ENCODE data around the gene LCA5L.

Gene LCA5L

GRCh38 chr21:39400173-39400572, 45.4 kb downstream of the LCA5L start:
- Histone ChIP-seq H3K4me2 (ENCODE audit: low read length) (no peak overlapping the region), H3K4me1 (ENCODE audit: insufficient read depth, low read length, severe bottlenecking) (no peaks in the 10 kb centered on the region), H3F3A (ENCODE audit: insufficient read depth, low read length) (no peaks in the 10 kb centered on the region), H3K9me3 (ENCODE audit: low read length) (no peaks in the 10 kb centered on the region), H2AFZ (ENCODE audit: low read length) (no peak overlapping the region), H3K79me2 (ENCODE audit: insufficient read depth, low read length) (no peaks in the 10 kb centered on the region), H4K20me1 (ENCODE audit: insufficient read depth, low read length) (no peaks in the 10 kb centered on the region), H3K9me2 (ENCODE audit: low read depth, low read length) (no peaks in the 10 kb centered on the region), H3K36me3 (ENCODE audit: insufficient read depth, low read length) (peaks cover 29% of the 10 kb centered on the region), H3K9ac (ENCODE audit: low read length) (no peak overlapping the region), H3K4me3 (ENCODE audit: low read depth, low read length, poor library complexity, severe bottlenecking) (no peak overlapping the region), H3K27ac (ENCODE audit: low read depth, low read length, poor library complexity, severe bottlenecking) (no peak overlapping the region), H3K27me3 (ENCODE audit: insufficient read depth, low read length) (no peaks in the 10 kb centered on the region)
- TF ChIP-seq CTCF (IDR thresholded peaks at IDR 0.05; ENCODE audit: low read length) (no peak), EZH2 (IDR thresholded peaks at IDR 0.05; ENCODE audit: borderline replicate concordance, low read length) (no peak)

- Histone ChIP-seq H3K79me2 (ENCODE audit: insufficient read depth, low read length) (no peaks in the 10 kb centered on the region), H3K27ac (ENCODE audit: low read depth, low read length, poor library complexity, severe bottlenecking) (no peak overlapping the region), H3K9me3 (ENCODE audit: low read length) (no peaks in the 10 kb centered on the region), H3K4me1 (ENCODE audit: insufficient read depth, low read length, severe bottlenecking) (no peaks in the 10 kb centered on the region), H3K27me3 (ENCODE audit: insufficient read depth, low read length) (no peaks in the 10 kb centered on the region), H3K9me2 (ENCODE audit: low read depth, low read length) (no peaks in the 10 kb centered on the region), H2AFZ (ENCODE audit: low read length) (no peak overlapping the region), H3F3A (ENCODE audit: insufficient read depth, low read length) (no peaks in the 10 kb centered on the region), H3K4me3 (ENCODE audit: low read depth, low read length, poor library complexity, severe bottlenecking) (no peak overlapping the region), H4K20me1 (ENCODE audit: insufficient read depth, low read length) (no peaks in the 10 kb centered on the region), H3K4me2 (ENCODE audit: low read length) (no peak overlapping the region), H3K9ac (ENCODE audit: low read length) (no peak overlapping the region), H3K36me3 (ENCODE audit: insufficient read depth, low read length) (peaks cover 42% of the 10 kb centered on the region)
- TF ChIP-seq CTCF (IDR thresholded peaks at IDR 0.05; ENCODE audit: low read length) (no peak), EZH2 (IDR thresholded peaks at IDR 0.05; ENCODE audit: borderline replicate concordance, low read length) (no peak)
Observed at GRCh38 chr21:39397646-39398385, 47.8 kb downstream of the LCA5L start.

- H2AFZ ChIP-seq (ENCODE audit: low read length) = no peak overlapping the region
- H3K4me3 ChIP-seq (ENCODE audit: low read depth, low read length, poor library complexity, severe bottlenecking) = no peak overlapping the region
- TF ChIP-seq CTCF (IDR thresholded peaks at IDR 0.05; ENCODE audit: low read length) (no peak), EZH2 (IDR thresholded peaks at IDR 0.05; ENCODE audit: borderline replicate concordance, low read length) (no peak)
- no peak overlapping the region for H3K4me2 ChIP-seq (ENCODE audit: low read length)
- peaks cover 19% of the 10 kb centered on the region for H3K4me1 ChIP-seq (ENCODE audit: insufficient read depth, low read length, severe bottlenecking)
- H3K27ac ChIP-seq (ENCODE audit: low read depth, low read length, poor library complexity, severe bottlenecking) = no peak overlapping the region
- H3K27me3 ChIP-seq (ENCODE audit: insufficient read depth, low read length) = no peaks in the 10 kb centered on the region
- no peaks in the 10 kb centered on the region for H4K20me1 ChIP-seq (ENCODE audit: insufficient read depth, low read length)
- H3K36me3 ChIP-seq (ENCODE audit: insufficient read depth, low read length) = peaks cover 62% of the 10 kb centered on the region
- H3F3A ChIP-seq (ENCODE audit: insufficient read depth, low read length) = 0 out of 2 replicates have a peak, but pooled peaks cover 2% of the 10 kb centered on the region
- H3K9me2 ChIP-seq (ENCODE audit: low read depth, low read length) = no peaks in the 10 kb centered on the region
- peaks cover 13% of the 10 kb centered on the region; the same call in 1 of the 2 replicates for H3K79me2 ChIP-seq (ENCODE audit: insufficient read depth, low read length)
- H3K9me3 ChIP-seq (ENCODE audit: low read length) = no peaks in the 10 kb centered on the region
- no peak overlapping the region for H3K9ac ChIP-seq (ENCODE audit: low read length)
Observed at GRCh38 chr21:39392981-39393380, 52.6 kb downstream of the LCA5L start.
